Measurements from ENCODE around the gene SLC22A17.

The SLC22A17 gene

GRCh38 chr14:23361320-23361719 is 8.6 kb upstream of the SLC22A17 start:
- no peak for DNase-seq

- DNase-seq, result no peak
Observed at GRCh38 chr14:23360496-23360895, 7.8 kb upstream of the SLC22A17 start.

GRCh38 chr14:23359722-23360447 is 7.2 kb upstream of the SLC22A17 start:
- DNase-seq, result no peak

- DNase-seq, result no peak
Observed at GRCh38 chr14:23359167-23359626, 6.5 kb upstream of the SLC22A17 start.

- no peak for DNase-seq
Observed at GRCh38 chr14:23358553-23359166, 6.0 kb upstream of the SLC22A17 start.

- DNase-seq, result no peak
Observed at GRCh38 chr14:23358042-23358441, 5.4 kb upstream of the SLC22A17 start.

- DNase-seq, result no peak
Observed at GRCh38 chr14:23357261-23357660, 4.6 kb upstream of the SLC22A17 start.

GRCh38 chr14:23356662-23357061 is 4.0 kb upstream of the SLC22A17 start:
- no peak for DNase-seq

GRCh38 chr14:23355871-23356435 is 3.3 kb upstream of the SLC22A17 start:
- no peak for DNase-seq

GRCh38 chr14:23354990-23355389 is 2.3 kb upstream of the SLC22A17 start:
- DNase-seq, result no peak

- DNase-seq, result no peak
Observed at GRCh38 chr14:23353433-23353780, 720 bp upstream of the SLC22A17 start.

GRCh38 chr14:23351681-23352505 is 794 bp downstream of the SLC22A17 start:
- DNase-seq, result peak in 1 of 6 experiments; percentile 16

- DNase-seq, result no peak
Observed at GRCh38 chr14:23349156-23349845, 3.4 kb downstream of the SLC22A17 start.

GRCh38 chr14:23348297-23348655 is 4.4 kb downstream of the SLC22A17 start:
- no peak for DNase-seq

GRCh38 chr14:23347406-23348296 is 5.0 kb downstream of the SLC22A17 start:
- DNase-seq, result no peak

GRCh38 chr14:23346693-23347405 is 5.8 kb downstream of the SLC22A17 start:
- DNase-seq, result no peak

GRCh38 chr14:23345987-23346692 is 6.5 kb downstream of the SLC22A17 start:
- DNase-seq, result no peak

GRCh38 chr14:23344481-23344880 is 8.2 kb downstream of the SLC22A17 start:
- no peak for DNase-seq

- DNase-seq, result no peak
Observed at GRCh38 chr14:23339506-23340268, 13.0 kb downstream of the SLC22A17 start.

- DNase-seq, result no peak
Observed at GRCh38 chr14:23335623-23336022, 17.1 kb downstream of the SLC22A17 start.

Measured in stimulated activated naive CD4-positive, alpha-beta T cell (primary cell).